Breast epithelium (tissue), 4 donors: ENCODE measurements around the gene FHIT. TPM values are rescaled to one million over a fixed set of nuclear protein-coding genes. Genes with fewer than 3 reads are reported as not detected.

Experiments used
- DNase-seq, 2 donors: peaks; one replicate each; pipeline ENCODE4 v3.0.0-alpha.2; 2019; ENCODE audit warnings: low spot score in 2 of 2
- H3K27ac ChIP-seq, 2 donors: fragments of 200-600 bp; sonication (generic) in 1 of 2; one replicate each; pipeline ENCODE4 v1.5.1; 2016 to 2019; ENCODE audit warnings: mild to moderate bottlenecking in 1 of 2
- H3K27me3 ChIP-seq, 2 donors: fragments of 200-600 bp; sonication (generic) in 1 of 2; one replicate each; pipeline versions ENCODE4 v1.5.1 to v1.6.0; 2017 to 2019; ENCODE audit warnings: control low read depth in 1 of 2, mild to moderate bottlenecking in 1 of 2
- H3K36me3 ChIP-seq: fragments of 200-600 bp; one replicate; pipeline ENCODE4 v1.5.1; 2019
- H3K4me1 ChIP-seq, 2 donors: fragments of 200-600 bp; sonication (generic); one replicate each; pipeline ENCODE4 v1.5.1; 2016 to 2019; ENCODE audit warnings: control low read depth in 1 of 2
- H3K4me3 ChIP-seq, 3 donors: fragments of 200-600 bp; sonication (generic); 1 replicate in 2 of 3; 2 replicates in 1 of 3; pipeline ENCODE4 v1.5.1; 2016 to 2019; ENCODE audit warnings: mild to moderate bottlenecking in 3 of 3, moderate library complexity in 2 of 3
- H3K9me3 ChIP-seq, 2 donors: fragments of 200-600 bp; sonication (generic) in 1 of 2; one replicate each; pipeline ENCODE4 v1.5.1; 2016 to 2019; ENCODE audit warnings: control low read depth in 1 of 2
- CTCF ChIP-seq, 3 donors: fragments of 450-650 bp; IDR thresholded peaks; one replicate each; pipeline ENCODE4 v1.5.1; 2016 to 2017; ENCODE audit warnings: antibody characterized with exemption in 3 of 3, mild to moderate bottlenecking in 3 of 3, moderate library complexity in 3 of 3
- POLR2A ChIP-seq: fragments of 450-650 bp; IDR thresholded peaks from one replicate; pipeline ENCODE4 v1.6.1; 2016; ENCODE audit warnings: antibody characterized with exemption, mild to moderate bottlenecking, moderate library complexity
- POLR2AphosphoS5 ChIP-seq, 3 donors: sonication (generic); formaldehyde crosslinking; IDR thresholded peaks; one replicate each; pipeline ENCODE4 v1.6.1; 2017; ENCODE audit warnings: antibody characterized with exemption in 3 of 3
- intact Hi-C: fragments of 100-400 bp; cut with DNase I; formaldehyde crosslinking; loops from one replicate; pipeline ENCODE4 v1.15.1; 2023; ENCODE audit warnings: low total_unique reads
- total RNA-seq, 3 donors: library from RNA; depleted of rRNA; stranded (reverse); fragments of >200 nt; gene quantifications; one replicate each; pipeline ENCODE4 v1.1.0, GENCODE V29; 2016

FHIT gene
- total RNA-seq, 3 donors from 2014 or later = 9.0 to 19.2 (median 17.7) TPM

- Histone ChIP-seq H3K4me3 (no peak overlapping the region), H3K9me3 (no peaks in the 10 kb centered on the region), H3K4me1 (no peaks in the 10 kb centered on the region), H3K36me3 (no peaks in the 10 kb centered on the region), H3K27ac (no peak overlapping the region), H3K27me3 (no peaks in the 10 kb centered on the region)
- DNase-seq = no peak
- intact Hi-C loops = no loop called here
- TF ChIP-seq CTCF (IDR thresholded peaks at IDR 0.05) (no peak), POLR2A (no peak), POLR2AphosphoS5 (IDR thresholded peaks at IDR 0.05) (no peak)
Observed at GRCh38 chr3:61283876-61284275, 32.6 kb upstream of the FHIT start.

GRCh38 chr3:61278713-61279112 lies 27.5 kb upstream of the FHIT start:
- no peaks in the 10 kb centered on the region for H3K36me3 ChIP-seq
- no peak for DNase-seq
- no peaks in the 10 kb centered on the region for H3K27me3 ChIP-seq
- no peak overlapping the region for H3K4me3 ChIP-seq
- intact Hi-C loops = no loop called here
- H3K27ac ChIP-seq = no peak overlapping the region
- no peaks in the 10 kb centered on the region for H3K4me1 ChIP-seq
- TF ChIP-seq POLR2A (no peak), CTCF (IDR thresholded peaks at IDR 0.05) (no peak), POLR2AphosphoS5 (IDR thresholded peaks at IDR 0.05) (no peak)
- H3K9me3 ChIP-seq = no peaks in the 10 kb centered on the region

- Histone ChIP-seq H3K36me3 (no peaks in the 10 kb centered on the region), H3K27ac (no peak overlapping the region), H3K4me1 (no peaks in the 10 kb centered on the region), H3K27me3 (no peaks in the 10 kb centered on the region), H3K4me3 (no peak overlapping the region), H3K9me3 (no peaks in the 10 kb centered on the region)
- intact Hi-C loops = no loop called here
- DNase-seq = no peak
- no peak for TF ChIP-seq POLR2A
- TF ChIP-seq CTCF (IDR thresholded peaks at IDR 0.05) = no peak
- no peak for TF ChIP-seq POLR2AphosphoS5 (IDR thresholded peaks at IDR 0.05)
Observed at GRCh38 chr3:61277411-61277810, 26.2 kb upstream of the FHIT start.

GRCh38 chr3:61269435-61269834 lies 18.2 kb upstream of the FHIT start:
- intact Hi-C loops = loop anchor here (10.0 kb wide), 1 partner anchor 1765 kb away; no protein-coding TSS in a partner anchor
- Histone ChIP-seq H3K4me1 (no peaks in the 10 kb centered on the region), H3K27ac (no peak overlapping the region), H3K9me3 (no peaks in the 10 kb centered on the region), H3K27me3 (no peaks in the 10 kb centered on the region), H3K36me3 (no peaks in the 10 kb centered on the region), H3K4me3 (no peak overlapping the region)
- no peak for TF ChIP-seq CTCF (IDR thresholded peaks at IDR 0.05)
- TF ChIP-seq POLR2AphosphoS5 (IDR thresholded peaks at IDR 0.05) = no peak
- TF ChIP-seq POLR2A = no peak
- no peak for DNase-seq

GRCh38 chr3:61268644-61269043 lies 17.4 kb upstream of the FHIT start:
- no peaks in the 10 kb centered on the region for H3K27me3 ChIP-seq
- H3K27ac ChIP-seq = no peak overlapping the region
- no peaks in the 10 kb centered on the region for H3K4me1 ChIP-seq
- no peaks in the 10 kb centered on the region for H3K36me3 ChIP-seq
- no peaks in the 10 kb centered on the region for H3K9me3 ChIP-seq
- intact Hi-C loops = loop anchor here (10.0 kb wide), 1 partner anchor 1764 kb away; no protein-coding TSS in a partner anchor
- no peak overlapping the region for H3K4me3 ChIP-seq
- DNase-seq = no peak
- no peak for TF ChIP-seq POLR2AphosphoS5 (IDR thresholded peaks at IDR 0.05)
- no peak for TF ChIP-seq CTCF (IDR thresholded peaks at IDR 0.05)
- no peak for TF ChIP-seq POLR2A
